COR-L47 (cell line): Measurements from ENCODE around the gene PLCD4.

Experiments
- DNase-seq: peaks from one replicate; lab custom pipeline; 2025; lab: John Stamatoyannopoulos, UW

The PLCD4 gene

GRCh38 chr2:218607436-218608115 lies at the start of gene PLCD4:
PLCD4 (plus strand) TSS chr2:218607899; CDS start chr2:218615740, 7,841 bp downstream.
- peak; percentile 5 for DNase-seq

- no peak for DNase-seq
Measured at GRCh38 chr2:218557941-218558340, 49.8 kb upstream of the PLCD4 start.

- DNase-seq, result no peak
Measured at GRCh38 chr2:218558986-218559385, 48.7 kb upstream of the PLCD4 start.

GRCh38 chr2:218564056-218564455 lies 43.6 kb upstream of the PLCD4 start:
- DNase-seq, result no peak

GRCh38 chr2:218566296-218566695 lies 41.4 kb upstream of the PLCD4 start:
- DNase-seq, result no peak

DNA sequence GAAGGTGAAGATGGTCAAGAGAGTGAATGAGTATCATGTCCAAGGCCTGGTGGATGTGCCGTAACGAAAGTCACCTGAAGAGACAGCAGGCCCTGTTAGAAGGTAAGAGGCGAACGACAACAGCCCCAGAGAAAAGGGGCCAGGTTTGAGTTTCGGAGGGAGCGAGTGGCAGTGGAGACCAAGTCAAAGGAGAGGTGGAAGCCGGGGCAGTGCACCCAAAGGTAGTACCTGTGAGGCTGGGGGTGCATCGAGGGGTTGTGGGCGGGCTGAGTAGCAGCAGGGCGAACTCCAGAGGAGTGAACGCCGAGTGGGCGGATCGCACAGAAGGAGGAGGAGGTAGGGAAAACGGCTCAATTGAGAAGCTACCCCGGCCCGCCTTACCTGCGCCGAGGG lies 39.9 kb upstream of the PLCD4 start:
- DNase-seq, result peak; percentile 72

- DNase-seq, result peak; percentile 98
Measured at GRCh38 chr2:218568190-218569037, 39.3 kb upstream of the PLCD4 start, which contains the start of the genes CNOT9 and USP37. CNOT9 (plus strand) TSS chr2:218568839; CDS start chr2:218568955, 116 bp downstream. USP37 (minus strand) TSS chr2:218568351; CDS start chr2:218558653, 9,698 bp downstream.

GRCh38 chr2:218569038-218569431 lies 38.7 kb upstream of the PLCD4 start:
- no peak for DNase-seq

- peak; percentile 5 for DNase-seq
Measured at GRCh38 chr2:218569661-218570500, 37.8 kb upstream of the PLCD4 start.

GRCh38 chr2:218570850-218571249 lies 36.8 kb upstream of the PLCD4 start:
- no peak for DNase-seq

DNA sequence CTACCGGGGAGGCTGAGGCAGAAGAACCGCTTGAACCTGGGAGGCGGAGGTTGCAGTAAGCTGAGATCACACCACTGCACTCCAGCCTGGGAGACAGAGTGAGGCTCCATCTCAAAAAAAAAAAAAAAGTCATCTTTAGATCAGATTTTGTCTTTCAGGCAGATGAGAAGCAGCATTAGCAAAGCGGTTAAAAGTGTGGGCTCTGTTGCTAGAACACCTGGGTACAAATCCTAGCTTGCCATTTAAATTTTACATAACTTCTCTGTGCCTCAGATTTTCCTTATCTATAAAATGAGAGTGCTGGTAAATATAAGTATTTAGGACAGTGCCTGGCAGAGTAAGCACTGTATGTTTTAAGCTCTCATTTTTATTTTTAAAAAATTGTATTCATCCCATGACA lies 30.8 kb upstream of the PLCD4 start:
- DNase-seq, result no peak

DNA sequence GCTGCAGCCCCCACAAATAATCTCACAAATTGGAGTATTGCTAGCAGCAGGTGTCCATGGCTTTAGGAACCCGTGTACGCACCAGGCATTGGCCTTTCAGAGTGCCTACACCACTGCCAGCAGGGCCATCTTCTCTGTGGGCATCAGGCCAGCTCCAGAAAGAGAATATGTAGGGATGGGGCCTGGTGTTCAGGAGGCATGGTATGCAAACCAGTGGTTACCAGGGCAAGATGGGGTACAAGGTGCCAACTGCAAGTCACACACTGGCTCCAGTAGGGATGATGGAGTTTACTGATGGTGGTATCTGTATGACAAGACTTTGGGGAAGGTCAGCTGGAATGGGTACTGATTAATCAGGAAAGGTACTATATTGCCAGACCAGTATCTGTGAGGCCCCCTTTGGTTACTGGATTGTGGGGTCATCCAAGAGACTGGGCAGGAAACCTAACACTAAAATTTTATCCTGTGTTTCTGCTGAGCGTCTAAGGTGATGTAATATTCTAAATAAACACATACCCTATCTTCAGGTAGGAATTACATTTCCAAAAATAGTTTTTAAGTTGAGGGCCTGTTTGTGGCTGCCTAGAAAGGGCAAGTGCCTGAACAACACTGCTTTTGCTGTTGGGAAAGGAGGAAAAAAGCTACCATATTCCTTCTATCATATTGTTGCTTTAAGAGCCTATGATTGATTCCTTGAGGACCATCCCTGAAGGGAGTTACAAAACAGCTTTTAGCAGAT lies 30.0 kb upstream of the PLCD4 start:
- DNase-seq, result no peak

DNA sequence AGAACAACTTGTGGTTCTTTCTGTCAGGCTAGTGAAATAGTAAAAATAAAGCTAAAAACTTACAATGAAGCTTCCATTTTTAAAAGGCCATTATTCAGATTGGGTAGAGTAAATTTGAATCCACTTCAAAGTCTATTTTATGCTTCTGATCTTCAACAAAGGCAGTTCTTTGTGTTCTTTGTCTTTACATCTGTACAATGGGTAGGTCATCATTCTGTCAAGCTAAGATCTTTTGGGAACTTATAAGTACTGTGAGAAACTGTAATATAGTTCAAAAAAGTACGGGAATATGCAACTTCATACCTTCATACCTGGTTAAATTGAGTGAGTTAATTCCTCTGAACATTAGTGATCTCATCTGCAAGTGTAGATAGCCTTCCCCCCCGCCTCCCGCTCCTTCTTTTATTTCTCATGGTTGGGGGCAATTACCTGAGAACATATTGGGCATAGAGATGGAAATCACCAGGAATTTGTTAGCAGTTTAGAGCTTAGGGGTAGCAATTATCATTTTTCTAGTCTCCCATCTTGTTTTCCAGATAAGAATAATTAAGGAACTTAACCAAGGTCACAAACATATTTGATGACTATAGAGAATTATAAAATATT lies 29.3 kb upstream of the PLCD4 start:
- no peak for DNase-seq

GRCh38 chr2:218582076-218582475 lies 25.6 kb upstream of the PLCD4 start:
- DNase-seq, result no peak

DNA sequence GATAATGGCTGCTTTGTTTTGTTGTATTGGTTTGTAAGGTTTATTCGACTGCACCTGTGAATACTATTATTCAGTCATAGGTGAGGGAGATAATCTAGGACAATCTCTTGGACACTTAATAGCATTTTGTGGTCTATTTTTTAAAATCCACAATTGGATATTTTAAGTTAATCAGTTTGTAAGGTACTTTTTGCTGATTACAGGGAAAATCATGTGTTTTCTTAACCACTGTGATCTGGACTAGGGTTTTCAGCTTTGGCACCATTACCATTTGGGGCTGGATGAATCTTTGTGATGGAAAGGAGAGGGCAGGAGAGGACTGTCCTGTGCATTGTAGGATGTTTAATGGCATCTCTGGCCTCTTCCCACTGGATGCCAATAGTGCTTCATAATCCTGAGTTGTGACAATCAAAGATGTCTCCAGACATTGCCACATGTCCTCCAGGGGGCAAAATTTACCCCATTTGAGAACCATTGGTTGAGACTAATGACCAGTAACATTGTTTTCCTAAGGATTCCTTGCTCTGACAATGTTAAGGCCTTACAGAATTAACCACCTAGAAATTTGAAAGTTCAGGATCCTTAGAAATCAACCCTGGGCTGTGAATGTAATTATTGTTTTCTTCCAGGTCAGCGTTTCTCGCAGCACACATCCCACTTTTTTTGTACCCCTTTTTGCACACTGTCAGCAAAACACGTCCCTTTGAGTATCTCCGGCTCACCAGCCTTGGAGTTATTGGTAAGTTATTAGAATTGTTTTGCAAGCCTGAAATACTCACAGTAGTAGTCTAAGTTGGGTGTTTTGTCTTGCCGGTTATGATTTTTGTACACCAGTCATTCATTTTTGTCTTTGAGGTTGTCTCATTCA lies 23.5 kb upstream of the PLCD4 start:
- DNase-seq, result no peak

- DNase-seq, result no peak
Measured at GRCh38 chr2:218585541-218585940, 22.2 kb upstream of the PLCD4 start.

GRCh38 chr2:218605432-218605831 lies 2.3 kb upstream of the PLCD4 start:
- DNase-seq, result peak; percentile 48

DNA sequence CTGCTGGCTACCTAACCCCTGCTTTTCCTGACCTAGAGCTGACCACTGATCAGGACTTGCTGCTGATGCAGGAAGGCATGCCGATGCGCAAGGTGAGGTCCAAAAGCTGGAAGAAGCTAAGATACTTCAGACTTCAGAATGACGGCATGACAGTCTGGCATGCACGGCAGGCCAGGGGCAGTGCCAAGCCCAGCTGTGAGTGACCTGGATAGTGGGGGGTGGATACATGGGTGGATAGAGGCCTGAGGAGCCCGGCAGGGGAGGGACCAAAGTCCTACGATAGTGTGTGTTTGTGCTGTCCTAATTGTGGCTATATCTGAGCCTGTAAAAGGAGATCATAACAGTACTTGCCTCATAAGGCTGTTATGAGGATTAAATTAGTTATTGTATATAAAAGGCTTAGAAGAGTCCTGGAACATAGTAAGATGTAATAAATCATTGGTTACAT lies 8.2 kb downstream of the PLCD4 start:
- no peak for DNase-seq

DNA sequence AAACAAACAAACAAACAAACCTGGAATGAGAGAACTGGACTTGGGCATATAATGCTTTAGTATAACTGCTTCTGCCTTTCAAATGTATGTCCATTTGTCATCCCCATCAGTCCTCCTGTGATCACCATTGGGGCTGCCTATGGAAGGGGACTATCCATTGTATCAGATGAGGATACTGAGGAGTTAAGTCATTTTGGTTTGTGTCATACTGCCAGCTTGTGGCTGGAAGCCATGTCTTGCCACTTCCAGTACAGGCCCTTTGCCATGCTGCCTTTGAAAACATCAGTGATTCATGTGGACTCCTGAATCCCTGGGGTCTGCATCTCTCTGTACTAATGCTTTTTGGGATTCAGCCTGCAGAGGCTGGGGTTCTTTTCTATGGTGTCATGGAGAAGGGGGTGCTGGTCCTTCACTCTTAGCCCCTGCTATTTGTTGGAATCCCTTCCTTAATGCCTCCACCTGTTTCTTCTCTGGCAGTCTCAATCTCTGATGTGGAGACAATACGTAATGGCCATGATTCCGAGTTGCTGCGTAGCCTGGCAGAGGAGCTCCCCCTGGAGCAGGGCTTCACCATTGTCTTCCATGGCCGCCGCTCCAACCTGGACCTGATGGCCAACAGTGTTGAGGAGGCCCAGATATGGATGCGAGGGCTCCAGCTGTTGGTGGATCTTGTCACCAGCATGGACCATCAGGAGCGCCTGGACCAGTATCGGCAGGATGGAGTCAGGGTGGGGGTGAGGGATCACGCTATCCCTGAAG lies 10.6 kb downstream of the PLCD4 start:
- DNase-seq, result peak; percentile 15
